IPS-11a (cell line): Measurements from ENCODE around the gene PNPLA7.
"Not testable (repeated sequence)": the region's sequence is repeated elsewhere in the genome, so short reads cannot be mapped to it uniquely, and the experiment has no call there.

Experiments used
- H3K4me3 ChIP-seq: one replicate; pipeline ENCODE4 v1.5.1; 2013; ENCODE audit warnings: low read depth, low read length, control low read depth

The PNPLA7 gene

GRCh38 chr9:137543237-137543963 lies 6.8 kb downstream of the PNPLA7 start:
- H3K4me3 ChIP-seq, result no peak overlapping the region

GRCh38 chr9:137542486-137542885 lies 7.7 kb downstream of the PNPLA7 start:
- H3K4me3 ChIP-seq, result no peak overlapping the region

GRCh38 chr9:137540536-137540935 lies 9.7 kb downstream of the PNPLA7 start:
- no peak overlapping the region for H3K4me3 ChIP-seq

- no peak overlapping the region for H3K4me3 ChIP-seq
Measured at GRCh38 chr9:137538058-137538457, 12.1 kb downstream of the PNPLA7 start.

- not testable (repeated sequence) for H3K4me3 ChIP-seq
Measured at GRCh38 chr9:137536594-137537131, 13.5 kb downstream of the PNPLA7 start.

- no peak overlapping the region for H3K4me3 ChIP-seq
Measured at GRCh38 chr9:137535120-137535428, 15.1 kb downstream of the PNPLA7 start.

GRCh38 chr9:137534256-137535119 lies 15.7 kb downstream of the PNPLA7 start:
- no peak overlapping the region for H3K4me3 ChIP-seq

- H3K4me3 ChIP-seq, result not testable (repeated sequence)
Measured at GRCh38 chr9:137532891-137533468, 17.2 kb downstream of the PNPLA7 start.

GRCh38 chr9:137531099-137531765 lies 19.0 kb downstream of the PNPLA7 start:
- H3K4me3 ChIP-seq, result no peak overlapping the region

- H3K4me3 ChIP-seq, result no peak overlapping the region
Measured at GRCh38 chr9:137530331-137530730, 19.9 kb downstream of the PNPLA7 start.

GRCh38 chr9:137524981-137525317 lies 25.3 kb downstream of the PNPLA7 start:
- H3K4me3 ChIP-seq, result no peak overlapping the region

- H3K4me3 ChIP-seq, result no peak overlapping the region
Measured at GRCh38 chr9:137524161-137524980, 25.8 kb downstream of the PNPLA7 start.

- H3K4me3 ChIP-seq, result no peak overlapping the region
Measured at GRCh38 chr9:137522746-137523455, 27.3 kb downstream of the PNPLA7 start.

GRCh38 chr9:137521405-137521985 lies 28.7 kb downstream of the PNPLA7 start:
- no peak overlapping the region for H3K4me3 ChIP-seq

GRCh38 chr9:137520614-137521404 lies 29.4 kb downstream of the PNPLA7 start:
- no peak overlapping the region for H3K4me3 ChIP-seq

GRCh38 chr9:137519553-137519952 lies 30.6 kb downstream of the PNPLA7 start:
- H3K4me3 ChIP-seq, result no peak overlapping the region

GRCh38 chr9:137518661-137519459 lies 31.3 kb downstream of the PNPLA7 start:
- H3K4me3 ChIP-seq, result not testable (repeated sequence)
